K562 (cell line): ENCODE data around the gene CACNA1E. TPM values are rescaled to one million over a fixed set of nuclear protein-coding genes. Genes with fewer than 3 reads are reported as not detected.
"Not testable (repeated sequence)": the region's sequence is repeated elsewhere in the genome, so short reads cannot be mapped to it uniquely, and the experiment has no call there.

Source experiments
- ATAC-seq: fragments of 200-7000 bp; cut with Tn5 transposase; 3 replicates; pipeline ENCODE4 v1.9.1; 2020; ENCODE audit warnings: moderate library complexity
- BruUV-seq: library from RNA; stranded (reverse); fragments of 400-500 nt; replicated peaks from 2 replicates; lab custom pipeline; 2021; lab: Mats Ljungman, UMichigan
- CTCF ChIA-PET: fragments of 300-600 bp; formaldehyde crosslinking; extraction: SDS; loops from one replicate; lab custom pipeline; 2021; ENCODE audit warnings: low intra/inter-chr PET ratio; lab: Yijun Ruan, JAX
- POLR2A ChIA-PET: fragments of 300-600, 350-650 bp; sonication (Branson Sonifier 250); formaldehyde crosslinking; extraction: SDS; loops from one replicate; lab custom pipeline; 2021; ENCODE audit warnings: antibody characterized with exemption, inconsistent platforms; lab: Yijun Ruan, JAX
- DNase-seq, 4 experiments: peaks; one replicate each; pipeline versions ENCODE4 v3.0.0 to v3.0.0-alpha.2; 2011 to 2018; ENCODE audit warnings: low spot score in 3 of 4, mixed read lengths in 3 of 4; ENCODE audit errors: extremely low read depth in 1 of 4
- FAIRE-seq: peaks from 2 replicates; lab custom pipeline; 2011; peaks lifted over from hg19 to GRCh38; lab: Jason Lieb, UNC
- H2AFZ ChIP-seq: 2 replicates; pipeline ENCODE4 v1.6.0; 2011; ENCODE audit warnings: low read depth, low read length, control low read depth, inconsistent platforms
- H3K27ac ChIP-seq: fragments of 200-600 bp; 3 replicates; pipeline ENCODE4 v1.8.0; 2011; ENCODE audit warnings: low read depth, mild to moderate bottlenecking, control low read depth, inconsistent platforms, low read length, moderate library complexity, mixed read lengths; ENCODE audit errors: extremely low read depth
- H3K27me3 ChIP-seq, 2 experiments: fragments of 300-600 bp in 1 of 2; 2 replicates in 1 of 2; 3 replicates in 1 of 2; pipeline versions ENCODE4 v1.6.0 to v1.8.0; 2011; ENCODE audit warnings: inconsistent platforms in 2 of 2, low read length in 2 of 2, mild to moderate bottlenecking in 1 of 2, mixed read lengths in 1 of 2, moderate library complexity in 1 of 2; ENCODE audit not compliant: control insufficient read depth in 2 of 2, insufficient read depth in 2 of 2
- H3K36me3 ChIP-seq: fragments of 300-600 bp; 3 replicates; pipeline ENCODE4 v1.8.0; 2011; ENCODE audit warnings: mild to moderate bottlenecking, low read length, inconsistent platforms; ENCODE audit not compliant: control insufficient read depth, insufficient read depth
- H3K4me1 ChIP-seq, 2 experiments: fragments of 200-600 bp in 1 of 2; replicated peaks in 1 of 2; 2 replicates in 1 of 2; 3 replicates in 1 of 2; pipeline versions ENCODE4 v1.5.1 to v1.8.0; 2011; ENCODE audit warnings: inconsistent platforms in 2 of 2, low read length in 2 of 2, mild to moderate bottlenecking in 1 of 2, mixed read lengths in 1 of 2, moderate library complexity in 1 of 2; ENCODE audit not compliant: control insufficient read depth in 2 of 2, insufficient read depth in 2 of 2
- H3K4me2 ChIP-seq: 2 replicates; pipeline ENCODE4 v1.6.1; 2011; ENCODE audit warnings: low read length, control low read depth, inconsistent platforms, mixed read lengths; ENCODE audit not compliant: insufficient read depth
- H3K4me3 ChIP-seq: fragments of 200-600 bp; sonication (generic), shearing (Covaris generic); 2 replicates; pipeline ENCODE4 v1.5.1; 2016; ENCODE audit warnings: control low read depth, inconsistent platforms
- H3K79me2 ChIP-seq: fragments of 200-600 bp; 3 replicates; pipeline ENCODE4 v1.8.0; 2011; ENCODE audit warnings: low read length, inconsistent platforms; ENCODE audit not compliant: control insufficient read depth, insufficient read depth
- H3K9ac ChIP-seq, 2 experiments: 2 replicates each; pipeline versions ENCODE4 v1.6.0 to v1.6.1; 2011; ENCODE audit warnings: low read depth in 2 of 2, low read length in 2 of 2, control low read depth in 1 of 2, inconsistent platforms in 1 of 2, mild to moderate bottlenecking in 1 of 2, mixed read lengths in 1 of 2; ENCODE audit not compliant: insufficient read depth in 1 of 2
- H3K9me1 ChIP-seq: one replicate; pipeline ENCODE4 v1.6.0; 2011; ENCODE audit warnings: inconsistent platforms, mild to moderate bottlenecking, low read length, moderate library complexity; ENCODE audit not compliant: control insufficient read depth, insufficient read depth
- H3K9me3 ChIP-seq: replicated peaks from 2 replicates; pipeline ENCODE4 v1.5.1; 2011; ENCODE audit warnings: low read depth, low read length, inconsistent platforms; ENCODE audit not compliant: control insufficient read depth, insufficient read depth
- H4K20me1 ChIP-seq: replicated peaks from 2 replicates; pipeline ENCODE4 v1.6.1; 2011; ENCODE audit warnings: low read length, inconsistent platforms, mixed read lengths; ENCODE audit not compliant: control insufficient read depth, insufficient read depth
- PRDM10 ChIP-seq: fragments of 450-650 bp; IDR thresholded peaks from 2 replicates; pipeline ENCODE4 v1.6.1; 2018; ENCODE audit not compliant: partially characterized antibody
- TAF1 ChIP-seq: IDR thresholded peaks from 2 replicates; pipeline ENCODE4 v1.6.1; 2011; ENCODE audit warnings: mild to moderate bottlenecking, low read length, moderate library complexity; ENCODE audit not compliant: insufficient read depth, control insufficient read depth, severe bottlenecking; ENCODE audit errors: extremely low read depth
- XRCC3 ChIP-seq: fragments of 450-650 bp; IDR thresholded peaks from 2 replicates; pipeline ENCODE4 v1.6.1; 2017; ENCODE audit warnings: mild to moderate bottlenecking, moderate library complexity
- ZNF23 ChIP-seq: fragments of 250-450 bp; sonication (Bioruptor Pico); IDR thresholded peaks from 2 replicates; pipeline ENCODE4 v1.4.0; 2020; ENCODE audit warnings: mild to moderate bottlenecking
- WGBS: fragments of 100-300 bp; shearing (Covaris generic); methylation state at CpG from one replicate; pipeline ENCODE4 v1.1.6; 2016; ENCODE audit warnings: low coverage, mixed read lengths; ENCODE audit not compliant: insufficient coverage; ENCODE audit errors: missing lambda C conversion rate; 5-methylcytosine and 5-hydroxymethylcytosine counted together
- in situ Hi-C: fragments of 300-500 bp; cut with MboI; formaldehyde crosslinking; loops from 4 replicates; pipeline ENCODE4 v1.15.0; 2018; ENCODE audit warnings: inconsistent platforms, mixed read lengths
- intact Hi-C: fragments of 100-400 bp; cut with micrococcal nuclease; formaldehyde crosslinking; loops from 2 replicates; pipeline ENCODE4 v1.14.2; 2022
- polyA plus RNA-seq, 8 experiments: library from polyadenylated mRNA; depleted of rRNA in 4 of 8; stranded (reverse) in 5 of 8; unstranded in 3 of 8; fragments of >200 nt; fragmentation: Nextera tagmentation in 2 of 8; fragmentation: Illumina TruSeq in 1 of 8; extraction: Ambion mirVana in 2 of 8; extraction: Trizol in 1 of 8; gene quantifications; 2 replicates each; pipeline versions ENCODE4 v1.2.1 to v1.2.3, GENCODE V29; 2011 to 2014; ENCODE audit warnings: inconsistent platforms in 1 of 8, missing spikeins in 1 of 8
- total RNA-seq, 7 experiments: library from RNA; depleted of rRNA in 6 of 7; stranded (reverse); fragments of >200 nt in 6 of 7; fragmentation: Illumina TruSeq in 2 of 7; extraction: Trizol in 2 of 7; gene quantifications; 2 replicates each; pipeline versions ENCODE4 v1.2.1 to v1.2.3, GENCODE V29; 2011 to 2021; ENCODE audit warnings: low replicate concordance in 1 of 7

The CACNA1E gene
- total and polyA plus RNA-seq, 9 of the 15 experiments (the other 6 are each of a cell fraction or from before 2014, with no cell fraction given): under 0.01 to 0.04 TPM; not detected in 7

GRCh38 chr1:181821701-181822100 is 338.4 kb downstream of the CACNA1E start:
- no peak for ATAC-seq
- no TSS peak for BruUV-seq
- no peaks in the 10 kb centered on the region for H3K36me3 ChIP-seq
- no peak overlapping the region for H3K4me2 ChIP-seq
- ChIA-PET POLR2A (no interaction called here), CTCF (no interaction called here)
- no peak for FAIRE-seq
- no peak for TF ChIP-seq ZNF23 (CRISPR knock-in tag)
- no peak for TF ChIP-seq TAF1
- no peak for TF ChIP-seq PRDM10
- TF ChIP-seq XRCC3: no peak
- H3K4me3 ChIP-seq: no peak overlapping the region
- in situ Hi-C loops (no loop called here), intact Hi-C loops (no loop called here)
- H3K9me3 ChIP-seq: no peaks in the 10 kb centered on the region
- no peaks in the 10 kb centered on the region for H3K79me2 ChIP-seq
- no peak for DNase-seq
- no peaks in the 10 kb centered on the region for H3K27me3 ChIP-seq
- no peak overlapping the region for H3K27ac ChIP-seq
- H3K9me1 ChIP-seq: no peaks in the 10 kb centered on the region
- H2AFZ ChIP-seq: no peak overlapping the region
- H3K4me1 ChIP-seq: peaks cover 0 to 4% of the 10 kb centered on the region in 2 experiments; a peak in 2 of 5 replicates
- no peak overlapping the region for H3K9ac ChIP-seq
- H4K20me1 ChIP-seq: no peaks in the 10 kb centered on the region

GRCh38 chr1:181832173-181832880 is 349.0 kb downstream of the CACNA1E start:
- CTCF ChIA-PET, H3K36me3 ChIP-seq, H3K4me2 ChIP-seq, H4K20me1 ChIP-seq, H2AFZ ChIP-seq, intact Hi-C loops, H3K27ac ChIP-seq, H3K9ac ChIP-seq, H3K9me1 ChIP-seq, H3K9me3 ChIP-seq, H3K79me2 ChIP-seq, FAIRE-seq, H3K4me3 ChIP-seq, DNase-seq, H3K4me1 ChIP-seq, BruUV-seq, ATAC-seq, in situ Hi-C loops, H3K27me3 ChIP-seq: not testable (repeated sequence)
- WGBS: 13% methylated on average over 28 of the region's 28 CpGs
- POLR2A ChIA-PET: interaction anchor here (0.5 to 0.6 kb wide), 2 partner anchors 35 to 654 kb away, joined by 3 read pairs; no protein-coding TSS in a partner anchor
